HG02973 (cell line): ENCODE data around the gene ST14.

Source experiments
- ATAC-seq: cut with Tn5 transposase; IDR thresholded peaks from one replicate; pipeline ENCODE4 v1.9.1; 2021; ENCODE audit warnings: moderate library complexity; ENCODE audit not compliant: unreplicated experiment

ST14 gene

GRCh38 chr11:130133716-130134115, 25.9 kb upstream of the ST14 start:
- no peak for ATAC-seq

- no peak for ATAC-seq
These were observed 23.5 kb upstream of the ST14 start for GRCh38 chr11:130136107-130136506.

DNA sequence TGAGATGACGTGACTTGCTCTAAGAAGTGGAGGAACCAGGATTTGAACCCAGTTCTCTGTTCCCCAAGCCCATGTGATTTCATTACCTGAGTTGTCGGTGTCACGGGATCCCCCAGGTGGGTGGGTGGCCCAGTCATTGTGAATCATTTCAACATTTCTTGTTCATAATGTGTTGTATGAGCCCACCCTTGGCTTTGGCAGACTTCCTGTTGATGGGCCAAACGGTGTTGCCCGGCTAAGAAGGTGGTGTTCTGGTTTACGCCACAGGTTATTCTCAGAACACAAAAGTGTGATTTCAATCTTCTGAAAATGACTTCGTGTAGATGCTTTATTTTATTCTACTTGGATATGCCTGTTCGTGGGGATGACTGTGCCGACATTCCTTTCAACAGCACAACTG, 21.6 kb upstream of the ST14 start:
- no peak for ATAC-seq

GRCh38 chr11:130139401-130139800, 20.2 kb upstream of the ST14 start:
- ATAC-seq = no peak

DNA sequence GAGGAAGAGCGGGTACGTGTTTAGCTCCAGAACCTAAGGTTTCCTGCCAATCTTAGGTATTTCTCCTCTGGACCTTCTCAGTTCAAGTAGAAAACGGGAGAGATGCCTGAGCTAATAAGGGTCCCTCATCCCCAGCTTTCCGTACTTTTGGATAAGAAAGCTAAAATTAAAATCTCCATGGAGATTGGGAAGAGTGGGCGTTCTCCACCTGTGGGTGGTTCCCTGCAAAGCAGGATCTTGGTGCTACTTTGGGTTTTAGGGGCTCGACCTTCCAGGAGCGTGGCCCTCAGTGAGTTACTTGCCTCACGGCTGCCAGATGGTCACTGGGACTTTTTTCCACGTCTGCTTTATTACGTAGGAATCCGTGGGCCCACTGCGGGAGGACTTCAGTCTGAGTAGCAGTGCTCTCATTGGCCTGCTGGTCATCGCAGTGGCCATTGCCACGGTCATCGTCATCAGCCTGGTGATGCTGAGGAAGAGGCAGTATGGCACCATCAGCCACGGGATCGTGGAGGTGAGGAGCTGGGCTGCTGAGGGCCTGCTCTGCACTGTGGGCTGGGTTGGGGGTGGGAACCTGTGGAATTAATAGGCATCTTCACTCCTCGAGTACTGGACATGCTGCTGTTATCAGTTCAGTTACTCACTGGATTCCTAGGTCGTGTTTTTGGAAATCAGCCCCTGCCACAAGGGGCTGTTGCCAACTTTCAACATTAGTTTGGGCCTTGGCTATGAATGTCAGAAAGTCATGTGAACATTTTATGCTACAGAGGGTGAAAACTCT, 17.8 kb upstream of the ST14 start:
- ATAC-seq = no peak

- ATAC-seq = no peak
These were observed 15.4 kb upstream of the ST14 start for GRCh38 chr11:130144141-130144540.

- no peak for ATAC-seq
These were observed 14.7 kb upstream of the ST14 start for GRCh38 chr11:130144861-130145281.

GRCh38 chr11:130145311-130145812, 14.2 kb upstream of the ST14 start:
- no peak for ATAC-seq

GRCh38 chr11:130145975-130146776, 13.4 kb upstream of the ST14 start:
- ATAC-seq = no peak

GRCh38 chr11:130146796-130147195, 12.8 kb upstream of the ST14 start:
- no peak for ATAC-seq

- ATAC-seq = no peak
These were observed 10.7 kb upstream of the ST14 start for GRCh38 chr11:130148796-130149326.

DNA sequence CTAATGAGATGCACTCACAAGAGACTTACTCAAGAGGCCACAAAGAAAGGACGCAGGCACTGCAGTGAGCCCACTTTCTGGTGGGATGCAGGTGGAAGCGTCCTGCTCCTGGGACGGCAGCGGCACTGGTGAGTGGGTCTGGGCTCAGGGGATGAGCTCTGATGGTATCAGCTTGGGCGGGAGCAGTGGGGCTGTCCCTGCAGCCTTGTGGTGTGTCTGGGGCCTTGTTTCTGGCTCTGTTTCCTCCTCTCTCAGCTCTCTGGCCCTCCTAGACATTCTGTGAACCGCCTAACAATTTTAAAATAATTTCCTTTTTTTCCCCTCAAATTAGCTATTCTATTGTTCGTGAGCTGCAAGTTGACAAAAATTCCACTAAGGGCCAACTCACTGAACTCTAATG, 8.8 kb upstream of the ST14 start:
- ATAC-seq = no peak

DNA sequence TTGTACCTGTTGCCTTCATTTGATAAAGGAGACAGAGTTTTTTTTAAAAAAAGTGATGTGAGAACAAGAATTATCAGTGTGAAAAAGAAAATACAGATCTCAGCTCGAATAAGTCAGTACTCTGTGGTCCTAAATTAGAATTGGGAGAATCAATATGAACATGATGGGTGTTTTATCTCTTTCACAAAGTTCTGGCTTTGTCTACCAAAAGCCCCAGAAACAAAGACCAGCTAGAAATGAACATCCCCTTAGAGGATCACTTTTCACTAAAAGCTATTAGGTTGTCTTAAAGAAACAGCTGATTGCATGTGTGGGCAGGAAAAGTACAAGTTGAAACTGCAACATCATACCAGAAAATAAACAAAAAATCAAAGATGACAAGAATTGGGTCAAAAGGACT, 8.4 kb upstream of the ST14 start:
- no peak for ATAC-seq

- ATAC-seq = no peak
These were observed 3.2 kb upstream of the ST14 start for GRCh38 chr11:130156108-130157022.

DNA sequence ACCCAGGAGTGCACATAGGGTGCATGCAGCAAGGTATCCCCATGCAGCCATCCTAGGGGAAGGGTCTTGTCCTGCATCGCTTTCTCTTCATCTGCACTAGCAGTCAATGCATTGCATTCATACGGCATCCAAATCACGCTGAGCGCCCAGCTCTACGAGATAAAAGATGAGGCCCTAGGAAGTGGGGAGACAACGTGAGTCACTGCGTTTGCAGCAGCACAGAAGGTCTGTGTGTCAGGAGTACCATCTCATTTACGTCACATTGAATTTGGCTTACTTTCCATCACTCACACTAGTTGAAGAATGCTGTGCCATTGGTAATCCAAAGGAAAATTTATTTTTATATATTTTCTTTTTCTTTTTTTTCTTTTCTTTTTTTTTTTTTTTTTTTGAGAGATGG, 2.5 kb upstream of the ST14 start:
- no peak for ATAC-seq

GRCh38 chr11:130157840-130158239, 1.7 kb upstream of the ST14 start:
- no peak for ATAC-seq

DNA sequence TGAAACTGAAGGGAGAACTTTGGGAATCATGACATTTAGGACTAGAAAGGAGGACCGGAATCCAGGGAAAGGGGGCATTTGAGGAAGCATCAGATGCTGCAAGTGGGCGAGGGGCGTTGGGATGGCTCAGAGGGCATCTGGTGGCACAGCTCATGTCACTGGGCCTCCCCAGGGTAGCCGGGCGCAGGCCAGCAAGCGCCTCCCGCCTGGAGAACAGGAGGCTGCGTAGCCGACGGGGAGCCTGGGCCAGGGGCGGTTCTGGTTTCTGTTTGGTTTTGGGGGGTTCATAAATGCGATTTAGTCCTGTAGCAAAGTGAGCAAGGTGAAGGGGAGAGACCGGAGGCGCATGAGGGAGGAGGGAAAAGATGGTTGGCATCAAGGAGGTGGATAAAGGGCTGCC, 443 bp upstream of the ST14 start:
- no peak for ATAC-seq

- no peak for ATAC-seq
These were observed 1.0 kb downstream of the ST14 start for GRCh38 chr11:130160498-130161155.

DNA sequence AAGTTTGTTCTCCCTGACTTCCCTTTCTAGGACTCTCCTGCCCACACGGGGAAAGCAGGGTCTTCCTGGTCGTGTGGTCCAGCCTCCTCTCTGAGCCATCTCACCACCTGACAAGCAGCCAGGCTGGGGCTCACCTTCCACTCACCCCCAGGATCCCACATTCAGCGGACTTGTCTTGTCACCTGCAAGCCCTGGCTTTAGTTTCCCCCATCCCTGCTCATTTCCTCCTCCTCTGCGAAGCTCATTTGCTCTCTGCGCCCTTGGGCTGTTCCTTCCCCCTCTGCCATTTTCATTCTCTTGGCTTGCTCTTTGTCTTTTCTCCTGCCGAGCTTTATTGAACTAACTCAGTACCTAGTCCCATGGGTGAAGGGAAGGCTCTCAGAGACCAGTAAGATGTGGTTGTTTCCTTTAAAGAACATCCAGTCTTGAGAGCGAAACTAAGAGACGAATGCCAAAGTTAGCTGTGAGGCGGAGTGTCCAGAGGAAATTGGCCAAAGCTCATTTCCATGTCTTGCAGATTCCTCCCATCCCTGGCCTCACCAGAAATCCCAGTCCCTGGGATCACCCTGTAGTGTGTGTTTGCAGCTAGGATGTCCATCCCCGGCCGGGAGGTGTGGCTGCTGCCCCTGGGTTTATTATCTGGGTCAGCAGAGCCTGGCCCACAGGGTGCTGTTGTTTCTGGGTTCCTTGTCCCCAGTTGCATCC, 2.0 kb downstream of the ST14 start:
- ATAC-seq = no peak

DNA sequence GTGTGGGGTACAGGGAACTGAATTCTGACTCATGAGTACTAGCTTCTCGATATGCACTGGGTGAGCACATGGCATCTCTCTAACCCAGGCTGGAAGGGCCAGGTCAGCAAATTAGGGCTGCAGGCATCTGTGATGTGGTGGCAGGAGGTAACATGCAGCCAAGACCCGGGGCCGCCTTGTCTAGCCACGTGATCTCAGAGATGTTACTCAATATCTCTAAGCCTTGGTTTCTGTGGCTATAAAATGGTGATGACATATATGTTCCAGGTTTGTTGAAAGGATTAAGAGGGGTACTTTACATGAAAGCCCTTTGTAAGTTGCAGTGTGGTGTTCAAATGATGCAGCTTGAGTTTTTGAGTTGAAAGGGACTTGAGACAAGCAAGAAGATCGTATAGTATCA, 3.2 kb downstream of the ST14 start:
- no peak for ATAC-seq
